ENCODE results near the gene STARD8. TPM values are rescaled to one million over a fixed set of nuclear protein-coding genes. Genes with fewer than 3 reads are reported as not detected.
"Not testable (repeated sequence)": the region's sequence is repeated elsewhere in the genome, so short reads cannot be mapped to it uniquely, and the experiment has no call there.

The STARD8 gene
- total and polyA plus RNA-seq, 4 experiments from 2014 or later = 0.14 to 0.86 (median 0.47) TPM; not detected in 1

GRCh38 chrX:68684291-68684918 is 36.9 kb downstream of the STARD8 start:
- H3K4me1 ChIP-seq (ENCODE audit: insufficient read depth, low read length) = no peaks in the 10 kb centered on the region
- H3K27me3 ChIP-seq (ENCODE audit: insufficient read depth, low read length) = no peaks in the 10 kb centered on the region
- no peaks in the 10 kb centered on the region for H3K36me3 Mint-ChIP-seq
- no peak overlapping the region for H3K4me3 Mint-ChIP-seq
- H3K4me1 Mint-ChIP-seq = peaks cover 5 to 11% (median 7%) of the 10 kb centered on the region in 4 donors
- H3K27ac ChIP-seq (ENCODE audit: low read depth, low read length) = no peak overlapping the region
- ChIA-PET CTCF (ENCODE audit: partially characterized antibody) (interaction anchor here (1.0 kb wide), 1 partner anchor 11 kb away, joined by 3 read pairs; no protein-coding TSS in a partner anchor), POLR2A (ENCODE audit: partially characterized antibody) (no interaction called here)
- peaks cover 0 to 8% of the 10 kb centered on the region in 2 donors for H3K27me3 Mint-ChIP-seq
- peak overlapping the region in 1 of 7 donors; percentile 41 for H3K27ac Mint-ChIP-seq
- no peak overlapping the region for H3K4me3 ChIP-seq (ENCODE audit: low read length in 2 of 2)
- intact Hi-C loops (cut with micrococcal nuclease) = no loop called here
- H3K9me3 ChIP-seq (ENCODE audit: control insufficient read depth in 1 of 2, low read length in 2 of 2) = no peaks in the 10 kb centered on the region
- no peak for DNase-seq
- H3K36me3 ChIP-seq (ENCODE audit: insufficient read depth, low read length) = no peaks in the 10 kb centered on the region
- H3K9me3 Mint-ChIP-seq = no peaks in the 10 kb centered on the region

GRCh38 chrX:68684919-68685304 is 37.4 kb downstream of the STARD8 start:
- intact Hi-C loops (cut with micrococcal nuclease) = no loop called here
- H3K4me3 Mint-ChIP-seq = peak overlapping the region in 2 of 8 donors; percentile 6 to 7
- H3K27ac Mint-ChIP-seq = no peak overlapping the region
- peaks cover 5 to 11% (median 7%) of the 10 kb centered on the region in 4 donors for H3K4me1 Mint-ChIP-seq
- H3K9me3 Mint-ChIP-seq = no peaks in the 10 kb centered on the region
- Histone ChIP-seq H3K9me3 (ENCODE audit: control insufficient read depth in 1 of 2, low read length in 2 of 2) (no peaks in the 10 kb centered on the region), H3K4me3 (ENCODE audit: low read length in 2 of 2) (no peak overlapping the region), H3K27me3 (ENCODE audit: insufficient read depth, low read length) (no peaks in the 10 kb centered on the region), H3K4me1 (ENCODE audit: insufficient read depth, low read length) (no peaks in the 10 kb centered on the region), H3K27ac (ENCODE audit: low read depth, low read length) (no peak overlapping the region), H3K36me3 (ENCODE audit: insufficient read depth, low read length) (no peaks in the 10 kb centered on the region)
- peaks cover 0 to 8% of the 10 kb centered on the region in 2 donors for H3K27me3 Mint-ChIP-seq
- ChIA-PET POLR2A (ENCODE audit: partially characterized antibody) (no interaction called here), CTCF (ENCODE audit: partially characterized antibody) (interaction anchor here (1.0 kb wide), 1 partner anchor 11 kb away, joined by 3 read pairs; no protein-coding TSS in a partner anchor)
- no peaks in the 10 kb centered on the region for H3K36me3 Mint-ChIP-seq
- no peak for DNase-seq

GRCh38 chrX:68685685-68686084 is 38.2 kb downstream of the STARD8 start:
- Histone ChIP-seq H3K36me3 (ENCODE audit: insufficient read depth, low read length) (no peaks in the 10 kb centered on the region), H3K4me3 (ENCODE audit: low read length in 2 of 2) (no peak overlapping the region), H3K4me1 (ENCODE audit: insufficient read depth, low read length) (no peaks in the 10 kb centered on the region), H3K9me3 (ENCODE audit: control insufficient read depth in 1 of 2, low read length in 2 of 2) (no peaks in the 10 kb centered on the region), H3K27ac (ENCODE audit: low read depth, low read length) (no peak overlapping the region), H3K27me3 (ENCODE audit: insufficient read depth, low read length) (no peaks in the 10 kb centered on the region)
- Mint-ChIP-seq H3K9me3 (no peaks in the 10 kb centered on the region), H3K4me1 (peaks cover 5 to 11% (median 7%) of the 10 kb centered on the region in 4 donors), H3K27ac (no peak overlapping the region), H3K36me3 (no peaks in the 10 kb centered on the region), H3K27me3 (peaks cover 0 to 8% of the 10 kb centered on the region in 2 donors), H3K4me3 (peak overlapping the region in 7 of 8 donors; percentile 27 to 83 (median 64))
- ChIA-PET CTCF (ENCODE audit: partially characterized antibody) (no interaction called here), POLR2A (ENCODE audit: partially characterized antibody) (no interaction called here)
- intact Hi-C loops (cut with micrococcal nuclease) = no loop called here
- no peak for DNase-seq

- Histone ChIP-seq H3K27me3 (ENCODE audit: insufficient read depth, low read length) (no peaks in the 10 kb centered on the region), H3K27ac (ENCODE audit: low read depth, low read length) (no peak overlapping the region), H3K4me1 (ENCODE audit: insufficient read depth, low read length) (no peaks in the 10 kb centered on the region), H3K4me3 (ENCODE audit: low read length in 2 of 2) (no peak overlapping the region), H3K9me3 (ENCODE audit: control insufficient read depth in 1 of 2, low read length in 2 of 2) (no peaks in the 10 kb centered on the region), H3K36me3 (ENCODE audit: insufficient read depth, low read length) (no peaks in the 10 kb centered on the region)
- no peaks in the 10 kb centered on the region for H3K36me3 Mint-ChIP-seq
- H3K27me3 Mint-ChIP-seq = peaks cover 0 to 8% of the 10 kb centered on the region in 2 donors
- H3K4me1 Mint-ChIP-seq = peaks cover 5 to 11% (median 7%) of the 10 kb centered on the region in 4 donors
- intact Hi-C loops (cut with micrococcal nuclease) = no loop called here
- ChIA-PET CTCF (ENCODE audit: partially characterized antibody) (no interaction called here), POLR2A (ENCODE audit: partially characterized antibody) (no interaction called here)
- H3K27ac Mint-ChIP-seq = no peak overlapping the region
- peak in 1 of 5 donors; percentile 14 for DNase-seq
- H3K4me3 Mint-ChIP-seq = peak overlapping the region; percentile 69 to 83 (median 78)
- no peaks in the 10 kb centered on the region for H3K9me3 Mint-ChIP-seq
These were observed 38.9 kb downstream of the STARD8 start for GRCh38 chrX:68686097-68686977.

- H3K4me3 ChIP-seq (ENCODE audit: low read length in 2 of 2); H3K9me3 ChIP-seq (ENCODE audit: control insufficient read depth in 1 of 2, low read length in 2 of 2); H3K36me3 ChIP-seq (ENCODE audit: insufficient read depth, low read length); H3K4me3 Mint-ChIP-seq; H3K4me1 ChIP-seq (ENCODE audit: insufficient read depth, low read length); intact Hi-C loops (cut with micrococcal nuclease); H3K36me3 Mint-ChIP-seq; H3K9me3 Mint-ChIP-seq; H3K27ac ChIP-seq (ENCODE audit: low read depth, low read length); POLR2A ChIA-PET (ENCODE audit: partially characterized antibody); DNase-seq; H3K27me3 Mint-ChIP-seq; H3K27ac Mint-ChIP-seq; H3K27me3 ChIP-seq (ENCODE audit: insufficient read depth, low read length); CTCF ChIA-PET (ENCODE audit: partially characterized antibody): not testable (repeated sequence)
- peaks cover 5 to 11% (median 7%) of the 10 kb centered on the region in 4 donors for H3K4me1 Mint-ChIP-seq
These were observed 41.5 kb downstream of the STARD8 start for GRCh38 chrX:68688931-68689330.

- H3K27me3 Mint-ChIP-seq = peaks cover 3 to 8% of the 10 kb centered on the region in 2 donors
- Histone ChIP-seq H3K27ac (ENCODE audit: low read depth, low read length) (no peak overlapping the region), H3K4me3 (ENCODE audit: low read length in 2 of 2) (no peak overlapping the region), H3K36me3 (ENCODE audit: insufficient read depth, low read length) (no peaks in the 10 kb centered on the region), H3K27me3 (ENCODE audit: insufficient read depth, low read length) (no peaks in the 10 kb centered on the region), H3K9me3 (ENCODE audit: control insufficient read depth in 1 of 2, low read length in 2 of 2) (no peaks in the 10 kb centered on the region), H3K4me1 (ENCODE audit: insufficient read depth, low read length) (no peaks in the 10 kb centered on the region)
- H3K9me3 Mint-ChIP-seq = no peaks in the 10 kb centered on the region
- no peak for DNase-seq
- H3K4me1 Mint-ChIP-seq = peaks cover 4 to 10% (median 6%) of the 10 kb centered on the region in 4 donors
- ChIA-PET POLR2A (ENCODE audit: partially characterized antibody) (no interaction called here), CTCF (ENCODE audit: partially characterized antibody) (no interaction called here)
- H3K4me3 Mint-ChIP-seq = no peak overlapping the region
- H3K27ac Mint-ChIP-seq = no peak overlapping the region
- H3K36me3 Mint-ChIP-seq = no peaks in the 10 kb centered on the region
- intact Hi-C loops (cut with micrococcal nuclease) = no loop called here
These were observed 43.6 kb downstream of the STARD8 start for GRCh38 chrX:68690936-68691501.

GRCh38 chrX:68691921-68692320 is 44.5 kb downstream of the STARD8 start:
- H3K9me3 ChIP-seq (ENCODE audit: control insufficient read depth in 1 of 2, low read length in 2 of 2) = no peaks in the 10 kb centered on the region
- H3K27ac ChIP-seq (ENCODE audit: low read depth, low read length) = no peak overlapping the region
- peaks cover 3 to 5% of the 10 kb centered on the region in 2 donors for H3K27me3 Mint-ChIP-seq
- intact Hi-C loops (cut with micrococcal nuclease) = no loop called here
- no peak overlapping the region for H3K27ac Mint-ChIP-seq
- no peaks in the 10 kb centered on the region for H3K36me3 Mint-ChIP-seq
- CTCF ChIA-PET (ENCODE audit: partially characterized antibody) = no interaction called here
- no peak overlapping the region for H3K4me3 ChIP-seq (ENCODE audit: low read length in 2 of 2)
- POLR2A ChIA-PET (ENCODE audit: partially characterized antibody) = no interaction called here
- no peaks in the 10 kb centered on the region for H3K4me1 ChIP-seq (ENCODE audit: insufficient read depth, low read length)
- no peaks in the 10 kb centered on the region for H3K9me3 Mint-ChIP-seq
- no peak for DNase-seq
- peaks cover 0 to 5% (median 4%) of the 10 kb centered on the region in 4 donors for H3K4me1 Mint-ChIP-seq
- H3K4me3 Mint-ChIP-seq = peak overlapping the region in 1 of 8 donors; percentile 5
- H3K36me3 ChIP-seq (ENCODE audit: insufficient read depth, low read length) = no peaks in the 10 kb centered on the region
- H3K27me3 ChIP-seq (ENCODE audit: insufficient read depth, low read length) = no peaks in the 10 kb centered on the region

All from CD4-positive, alpha-beta memory T cell (primary cell).